ENCODE results near the gene ACOT8. TPM values are rescaled to one million over a fixed set of nuclear protein-coding genes. Genes with fewer than 3 reads are reported as not detected.
A peak's percentile ranks its signal among the peaks of the same experiment; 100 is the strongest.

ACOT8 gene
- total and polyA plus RNA-seq, 3 experiments from 2014 or later: 27.1 to 41.0 (median 27.3) TPM

- ChIA-PET CTCF (no interaction called here), POLR2A (no interaction called here)
- no peak overlapping the region for H3K4me3 Mint-ChIP-seq
- no peak overlapping the region for H3K27ac Mint-ChIP-seq
- Histone ChIP-seq H3K27me3 (ENCODE audit: insufficient read depth, low read length, poor library complexity, severe bottlenecking) (peaks cover 3% of the 10 kb centered on the region), H3K4me3 (ENCODE audit: low read length) (no peak overlapping the region), H3K4me1 (ENCODE audit: insufficient read depth, low read length) (no peaks in the 10 kb centered on the region), H3K9me3 (ENCODE audit: low read length) (no peaks in the 10 kb centered on the region), H3K27ac (ENCODE audit: low read depth, low read length) (no peak overlapping the region), H3K36me3 (ENCODE audit: insufficient read depth, low read length) (no peaks in the 10 kb centered on the region)
- H3K4me1 Mint-ChIP-seq: peaks cover 4 to 14% (median 5%) of the 10 kb centered on the region in 3 donors
- no peak for DNase-seq
- H3K9me3 Mint-ChIP-seq: no peaks in the 10 kb centered on the region
- no peaks in the 10 kb centered on the region for H3K36me3 Mint-ChIP-seq
- peaks cover 13 to 22% of the 10 kb centered on the region in 2 donors for H3K27me3 Mint-ChIP-seq
Measured at GRCh38 chr20:45818239-45818638, 39.0 kb downstream of the ACOT8 start.

DNA sequence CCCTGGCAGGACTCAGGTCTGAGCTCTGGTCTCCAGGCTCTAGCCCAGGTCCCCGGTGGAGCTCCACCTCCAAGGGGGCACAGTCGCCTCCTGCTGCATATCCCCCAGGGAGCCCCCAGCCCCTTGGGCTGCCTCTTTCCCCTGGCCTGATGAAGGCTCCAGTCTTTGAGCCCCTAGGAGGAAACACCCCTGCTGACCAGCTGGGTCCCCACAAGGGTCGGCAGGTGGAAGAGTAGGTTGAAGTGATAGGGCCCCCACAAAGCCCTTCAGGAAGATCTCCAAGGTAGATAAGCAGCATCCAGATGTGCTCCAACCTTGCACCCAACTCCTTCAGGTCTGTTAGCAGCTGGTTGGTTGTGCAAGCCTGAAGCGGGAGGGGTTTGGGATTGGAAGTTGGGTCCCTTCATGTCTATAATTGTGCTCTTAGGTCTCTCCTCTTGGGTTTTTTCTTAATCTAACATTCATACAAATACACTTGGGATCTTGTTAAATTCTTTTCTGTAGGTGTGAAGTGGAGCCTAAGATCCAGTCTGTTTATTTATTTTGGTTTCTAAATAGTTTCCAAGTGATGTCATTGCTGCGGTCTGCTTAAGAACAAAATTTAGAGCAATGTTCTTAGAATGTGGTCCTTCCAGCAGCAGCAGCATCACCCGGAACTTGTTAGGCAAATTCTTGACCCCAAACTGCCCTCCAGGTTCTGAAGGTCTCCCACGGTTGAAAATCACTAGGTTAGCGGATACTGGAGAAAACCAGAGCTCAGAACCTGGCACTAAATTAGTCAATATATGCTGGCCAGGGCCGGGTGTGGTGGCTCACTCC, 39.6 kb downstream of the ACOT8 start:
- no peak for DNase-seq
- ChIA-PET POLR2A (no interaction called here), CTCF (no interaction called here)
- Histone ChIP-seq H3K27me3 (ENCODE audit: insufficient read depth, low read length, poor library complexity, severe bottlenecking) (no peaks in the 10 kb centered on the region), H3K4me3 (ENCODE audit: low read length) (no peak overlapping the region), H3K4me1 (ENCODE audit: insufficient read depth, low read length) (peaks cover 4% of the 10 kb centered on the region), H3K27ac (ENCODE audit: low read depth, low read length) (no peak overlapping the region), H3K36me3 (ENCODE audit: insufficient read depth, low read length) (no peaks in the 10 kb centered on the region), H3K9me3 (ENCODE audit: low read length) (no peaks in the 10 kb centered on the region)
- Mint-ChIP-seq H3K36me3 (no peaks in the 10 kb centered on the region), H3K27me3 (peaks cover 11 to 16% of the 10 kb centered on the region in 2 donors), H3K4me1 (peaks cover 9 to 14% (median 12%) of the 10 kb centered on the region in 3 donors), H3K9me3 (no peaks in the 10 kb centered on the region), H3K27ac (no peak overlapping the region), H3K4me3 (no peak overlapping the region)

- H3K9me3 ChIP-seq (ENCODE audit: low read length): no peaks in the 10 kb centered on the region
- POLR2A ChIA-PET: no interaction called here
- Mint-ChIP-seq H3K4me3 (peak overlapping the region in 1 of 7 donors; percentile 21), H3K27ac (peak overlapping the region in 1 of 8 donors; percentile 57), H3K4me1 (peaks cover 15 to 18% (median 16%) of the 10 kb centered on the region in 3 donors), H3K36me3 (no peaks in the 10 kb centered on the region), H3K27me3 (peaks cover 9 to 11% of the 10 kb centered on the region in 2 donors), H3K9me3 (no peaks in the 10 kb centered on the region)
- peaks cover 4% of the 10 kb centered on the region for H3K4me1 ChIP-seq (ENCODE audit: insufficient read depth, low read length)
- H3K4me3 ChIP-seq (ENCODE audit: low read length): no peak overlapping the region
- CTCF ChIA-PET: no interaction called here
- no peaks in the 10 kb centered on the region for H3K27me3 ChIP-seq (ENCODE audit: insufficient read depth, low read length, poor library complexity, severe bottlenecking)
- H3K36me3 ChIP-seq (ENCODE audit: insufficient read depth, low read length): no peaks in the 10 kb centered on the region
- DNase-seq: no peak
- H3K27ac ChIP-seq (ENCODE audit: low read depth, low read length): no peak overlapping the region
Measured at GRCh38 chr20:45816951-45817350, 40.2 kb downstream of the ACOT8 start.

DNA sequence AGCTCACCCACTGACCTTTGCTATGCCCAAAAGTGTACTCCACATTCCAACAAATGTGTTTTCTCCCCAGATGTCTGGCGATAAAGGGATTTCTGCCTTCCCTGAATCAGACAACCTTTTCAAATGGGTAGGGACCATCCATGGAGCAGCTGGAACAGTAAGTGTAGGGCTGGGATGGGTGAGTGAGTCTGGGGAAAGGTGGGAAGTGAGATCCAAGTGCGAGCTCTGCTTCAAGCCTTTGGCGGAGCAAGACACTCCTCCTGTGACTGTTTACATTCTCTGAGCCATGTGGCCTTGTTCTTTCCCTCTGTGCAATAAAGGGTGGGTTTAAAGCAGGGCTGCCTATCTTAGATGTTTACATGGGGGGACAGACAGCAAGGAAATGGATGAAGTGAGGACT, 42.9 kb downstream of the ACOT8 start:
- H3K4me1 Mint-ChIP-seq: peaks cover 17 to 21% (median 19%) of the 10 kb centered on the region in 3 donors
- no peak overlapping the region for H3K27ac ChIP-seq (ENCODE audit: low read depth, low read length)
- H3K36me3 ChIP-seq (ENCODE audit: insufficient read depth, low read length): peaks cover 13% of the 10 kb centered on the region
- H3K4me1 ChIP-seq (ENCODE audit: insufficient read depth, low read length): peaks cover 4% of the 10 kb centered on the region
- peaks cover under 1 to 6% of the 10 kb centered on the region in 2 donors for H3K27me3 Mint-ChIP-seq
- CTCF ChIA-PET: interaction anchor here (1.6 kb wide), 1 partner anchor 15 kb away, joined by 5 read pairs; no protein-coding TSS in a partner anchor
- no peak overlapping the region for H3K4me3 Mint-ChIP-seq
- no peak overlapping the region for H3K4me3 ChIP-seq (ENCODE audit: low read length)
- H3K9me3 Mint-ChIP-seq: no peaks in the 10 kb centered on the region
- peaks cover 0 to 20% (median 2%) of the 10 kb centered on the region in 3 donors for H3K36me3 Mint-ChIP-seq
- no peak for DNase-seq
- H3K9me3 ChIP-seq (ENCODE audit: low read length): no peaks in the 10 kb centered on the region
- H3K27me3 ChIP-seq (ENCODE audit: insufficient read depth, low read length, poor library complexity, severe bottlenecking): no peaks in the 10 kb centered on the region
- POLR2A ChIA-PET: no interaction called here
- H3K27ac Mint-ChIP-seq: no peak overlapping the region

DNA sequence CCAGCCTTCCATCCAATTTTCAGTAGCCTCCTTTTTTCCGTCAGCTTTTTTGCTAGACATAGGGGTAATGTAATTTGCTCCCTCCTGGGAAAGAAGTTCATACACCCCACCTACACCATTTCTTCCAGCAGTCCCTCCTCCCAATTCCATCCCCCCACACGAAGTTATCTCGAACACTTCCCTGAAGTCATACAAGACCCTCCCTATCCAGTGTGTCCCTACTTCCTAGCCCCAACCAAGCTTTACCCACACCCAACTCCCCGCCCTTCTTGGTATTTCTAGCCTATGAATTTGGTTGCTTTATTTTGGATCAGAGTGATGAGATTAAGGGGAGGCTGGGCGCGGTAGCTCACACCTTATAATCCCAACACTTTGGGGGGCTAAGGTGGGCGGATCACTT, 43.7 kb downstream of the ACOT8 start:
- Histone ChIP-seq H3K27me3 (ENCODE audit: insufficient read depth, low read length, poor library complexity, severe bottlenecking) (no peaks in the 10 kb centered on the region), H3K27ac (ENCODE audit: low read depth, low read length) (no peak overlapping the region), H3K4me1 (ENCODE audit: insufficient read depth, low read length) (peaks cover 4% of the 10 kb centered on the region), H3K4me3 (ENCODE audit: low read length) (no peak overlapping the region), H3K36me3 (ENCODE audit: insufficient read depth, low read length) (peaks cover 18% of the 10 kb centered on the region), H3K9me3 (ENCODE audit: low read length) (no peaks in the 10 kb centered on the region)
- peaks cover 0 to 28% (median 2%) of the 10 kb centered on the region in 3 donors for H3K36me3 Mint-ChIP-seq
- H3K27ac Mint-ChIP-seq: peak overlapping the region in 3 of 8 donors; percentile 34 to 90 (median 73)
- H3K27me3 Mint-ChIP-seq: peaks cover 0 to 5% of the 10 kb centered on the region in 2 donors
- DNase-seq: no peak
- CTCF ChIA-PET: interaction anchor here (0.8 to 1.6 kb wide), 3 partner anchors 10 to 14 kb away, joined by 3 to 6 read pairs (median 5); partner anchors contain the start of gene TNNC2
- no peaks in the 10 kb centered on the region for H3K9me3 Mint-ChIP-seq
- H3K4me1 Mint-ChIP-seq: peaks cover 17 to 21% (median 19%) of the 10 kb centered on the region in 3 donors
- POLR2A ChIA-PET: interaction anchor here (0.6 kb wide), 1 partner anchor 123 kb away, joined by 3 read pairs; no protein-coding TSS in a partner anchor
- peak overlapping the region; percentile 77 to 90 (median 85) for H3K4me3 Mint-ChIP-seq

GRCh38 chr20:45813006-45813340, 44.2 kb downstream of the ACOT8 start:
- Histone ChIP-seq H3K27me3 (ENCODE audit: insufficient read depth, low read length, poor library complexity, severe bottlenecking) (no peaks in the 10 kb centered on the region), H3K27ac (ENCODE audit: low read depth, low read length) (no peak overlapping the region), H3K4me3 (ENCODE audit: low read length) (peak overlapping the region; percentile 59), H3K9me3 (ENCODE audit: low read length) (no peaks in the 10 kb centered on the region), H3K36me3 (ENCODE audit: insufficient read depth, low read length) (peaks cover 18% of the 10 kb centered on the region), H3K4me1 (ENCODE audit: insufficient read depth, low read length) (peaks cover 4% of the 10 kb centered on the region)
- POLR2A ChIA-PET: interaction anchor here (0.6 kb wide), 1 partner anchor 124 kb away, joined by 3 read pairs; no protein-coding TSS in a partner anchor
- H3K27ac Mint-ChIP-seq: peak overlapping the region in 3 of 8 donors; percentile 1 to 73 (median 60)
- no peak for DNase-seq
- H3K4me1 Mint-ChIP-seq: peaks cover 17 to 21% (median 19%) of the 10 kb centered on the region in 3 donors
- H3K4me3 Mint-ChIP-seq: peak overlapping the region; percentile 77 to 92 (median 85)
- H3K27me3 Mint-ChIP-seq: peaks cover 0 to 3% of the 10 kb centered on the region in 2 donors
- H3K36me3 Mint-ChIP-seq: peaks cover 0 to 31% (median 2%) of the 10 kb centered on the region in 3 donors
- H3K9me3 Mint-ChIP-seq: no peaks in the 10 kb centered on the region
- CTCF ChIA-PET: interaction anchor here (0.8 to 1.6 kb wide), 3 partner anchors 10 to 14 kb away, joined by 3 to 6 read pairs (median 5); partner anchors contain the start of gene TNNC2

GRCh38 chr20:45812157-45813005, 44.8 kb downstream of the ACOT8 start, which contains the start of gene UBE2C:
TSS of gene UBE2C (plus strand) at chr20:45812644. CDS start at chr20:45812696, 52 bp downstream.
- Histone ChIP-seq H3K27ac (ENCODE audit: low read depth, low read length) (no peak within 1 kb of the TSS), H3K36me3 (ENCODE audit: insufficient read depth, low read length) (peaks cover 18% of the 10 kb centered on the region), H3K9me3 (ENCODE audit: low read length) (no peaks in the 10 kb centered on the region), H3K27me3 (ENCODE audit: insufficient read depth, low read length, poor library complexity, severe bottlenecking) (no peaks in the 10 kb centered on the region), H3K4me1 (ENCODE audit: insufficient read depth, low read length) (peaks cover 4% of the 10 kb centered on the region), H3K4me3 (ENCODE audit: low read length) (peak within 1 kb of the TSS; percentile 80)
- Mint-ChIP-seq H3K36me3 (peaks cover 0 to 36% (median 2%) of the 10 kb centered on the region in 3 donors), H3K4me1 (peaks cover 17 to 21% (median 19%) of the 10 kb centered on the region in 3 donors), H3K9me3 (no peaks in the 10 kb centered on the region), H3K4me3 (peak within 1 kb of the TSS; percentile 77 to 92 (median 85)), H3K27me3 (peaks cover 0 to 3% of the 10 kb centered on the region in 2 donors), H3K27ac (peak within 1 kb of the TSS; percentile 60 to 91 (median 73))
- DNase-seq: peak; percentile 88 to 95 (median 94)
- CTCF ChIA-PET: interaction anchor here (1.4 to 1.6 kb wide), 2 partner anchors 11 to 13 kb away, joined by 5 to 6 read pairs; no protein-coding TSS in a partner anchor
- POLR2A ChIA-PET: no interaction called here

Measured in CD8-positive, alpha-beta memory T cell (primary cell).